ENCODE measurements around the gene EYS. TPM values are rescaled to one million over a fixed set of nuclear protein-coding genes. Genes with fewer than 3 reads are reported as not detected.

Gene EYS
- total and polyA plus RNA-seq, 2 of the 13 experiments (the other 11 are each of a cell fraction or from before 2014, with no cell fraction given): 0.04 to 0.07 TPM

DNA sequence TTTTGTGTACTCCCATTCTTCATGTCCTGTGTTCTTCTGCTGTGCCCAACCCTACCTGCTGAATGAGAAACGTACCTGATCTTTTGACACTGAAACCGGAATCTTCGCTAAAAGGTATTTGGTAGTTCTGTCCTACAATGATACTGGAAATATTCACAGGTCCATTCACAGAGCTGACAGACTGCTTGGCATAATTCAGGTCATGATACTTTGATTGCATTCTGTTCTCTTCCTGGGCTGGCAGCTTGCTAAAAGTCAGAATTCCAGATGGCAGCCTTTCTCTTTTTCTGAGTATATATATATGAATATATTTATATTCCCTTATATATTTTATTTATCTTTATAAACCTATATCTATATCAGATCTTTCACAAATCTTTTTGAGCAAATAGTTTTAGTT, 1696.4 kb downstream of the EYS start:
- H3K9me3 ChIP-seq (ENCODE audit: low read length): no peaks in the 10 kb centered on the region
- WGBS (ENCODE audit: low lambda C conversion rate): 17% methylated on average over 3 of the region's 3 CpGs
- POLR2A ChIA-PET: no interaction called here
- no peaks in the 10 kb centered on the region for H3K36me3 ChIP-seq (replicated peaks in 1 of 2; ENCODE audit: control insufficient read depth in 1 of 2, insufficient read depth in 2 of 2, low read length in 2 of 2)
- no peak overlapping the region for H3K9ac ChIP-seq (ENCODE audit: insufficient read depth, low read depth, low read length)
- DNase-seq (ENCODE audit: low spot score) (no peak), ATAC-seq (no peak), FAIRE-seq (no peak)
- no peaks in the 10 kb centered on the region for H4K20me1 ChIP-seq (ENCODE audit: insufficient read depth, low read length)
- H3K27me3 ChIP-seq (ENCODE audit: control insufficient read depth in 1 of 2, insufficient read depth in 2 of 2, low read length in 2 of 2): no peaks in the 10 kb centered on the region; a peak in 1 of 5 replicates
- CTCF ChIA-PET (ENCODE audit: low intra/inter-chr PET ratio, low total read pairs): interaction anchor here (5.3 kb wide), 1 partner anchor 319 kb away, joined by 61 read pairs; no protein-coding TSS in a partner anchor
- no peaks in the 10 kb centered on the region for H3K79me2 ChIP-seq (ENCODE audit: insufficient read depth, low read length)
- in situ Hi-C loops (cut with HindIII; ENCODE audit: extremely low pct_ligation_motif_present, low pct_unique_long_range_greater_than_20kb): loop anchor here (5.0 kb wide), 1 partner anchor 322 kb away; no protein-coding TSS in a partner anchor
- no peaks in the 10 kb centered on the region for H3K4me1 ChIP-seq (ENCODE audit: insufficient read depth, low read length)
- no peak overlapping the region for H3K4me3 ChIP-seq (replicated peaks in 1 of 3; ENCODE audit: insufficient read depth in 1 of 3, low read depth in 2 of 3, low read length in 3 of 3)
- no peak overlapping the region for H2AFZ ChIP-seq (ENCODE audit: low read length)
- no peak overlapping the region for H3K4me2 ChIP-seq (ENCODE audit: low read depth, low read length)
- no peak overlapping the region for H3K27ac ChIP-seq (ENCODE audit: extremely low read length, insufficient read depth, low read length)
- BruUV-seq (replicated peaks): no TSS peak
- TF ChIP-seq ZSCAN21 (CRISPR knock-in tag; IDR thresholded peaks at IDR 0.05; ENCODE audit: borderline replicate concordance) (no peak), HMG20A (CRISPR knock-in tag; IDR thresholded peaks at IDR 0.05; ENCODE audit: borderline replicate concordance) (no peak), ZNF816 (CRISPR knock-in tag; IDR thresholded peaks at IDR 0.05; ENCODE audit: borderline replicate concordance) (no peak), ZSCAN25 (CRISPR knock-in tag; IDR thresholded peaks at IDR 0.05) (no peak), MXI1 (IDR thresholded peaks at IDR 0.05; ENCODE audit: borderline replicate concordance, low read depth, low read length) (no peak), ZNF33B (CRISPR knock-in tag; IDR thresholded peaks at IDR 0.05) (no peak), ZNF383 (CRISPR knock-in tag; IDR thresholded peaks at IDR 0.05; ENCODE audit: borderline replicate concordance) (no peak), KDM2A (CRISPR knock-in tag; IDR thresholded peaks at IDR 0.05; ENCODE audit: borderline replicate concordance, low read depth) (no peak), ADNP (CRISPR knock-in tag; IDR thresholded peaks at IDR 0.05) (no peak)
- TF ChIP-seq, protein P1, sequence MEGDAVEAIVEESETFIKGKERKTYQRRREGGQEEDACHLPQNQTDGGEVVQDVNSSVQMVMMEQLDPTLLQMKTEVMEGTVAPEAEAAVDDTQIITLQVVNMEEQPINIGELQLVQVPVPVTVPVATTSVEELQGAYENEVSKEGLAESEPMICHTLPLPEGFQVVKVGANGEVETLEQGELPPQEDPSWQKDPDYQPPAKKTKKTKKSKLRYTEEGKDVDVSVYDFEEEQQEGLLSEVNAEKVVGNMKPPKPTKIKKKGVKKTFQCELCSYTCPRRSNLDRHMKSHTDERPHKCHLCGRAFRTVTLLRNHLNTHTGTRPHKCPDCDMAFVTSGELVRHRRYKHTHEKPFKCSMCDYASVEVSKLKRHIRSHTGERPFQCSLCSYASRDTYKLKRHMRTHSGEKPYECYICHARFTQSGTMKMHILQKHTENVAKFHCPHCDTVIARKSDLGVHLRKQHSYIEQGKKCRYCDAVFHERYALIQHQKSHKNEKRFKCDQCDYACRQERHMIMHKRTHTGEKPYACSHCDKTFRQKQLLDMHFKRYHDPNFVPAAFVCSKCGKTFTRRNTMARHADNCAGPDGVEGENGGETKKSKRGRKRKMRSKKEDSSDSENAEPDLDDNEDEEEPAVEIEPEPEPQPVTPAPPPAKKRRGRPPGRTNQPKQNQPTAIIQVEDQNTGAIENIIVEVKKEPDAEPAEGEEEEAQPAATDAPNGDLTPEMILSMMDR (CRISPR knock-in tag; IDR thresholded peaks at IDR 0.05): no peak
- TF ChIP-seq, protein P2, sequence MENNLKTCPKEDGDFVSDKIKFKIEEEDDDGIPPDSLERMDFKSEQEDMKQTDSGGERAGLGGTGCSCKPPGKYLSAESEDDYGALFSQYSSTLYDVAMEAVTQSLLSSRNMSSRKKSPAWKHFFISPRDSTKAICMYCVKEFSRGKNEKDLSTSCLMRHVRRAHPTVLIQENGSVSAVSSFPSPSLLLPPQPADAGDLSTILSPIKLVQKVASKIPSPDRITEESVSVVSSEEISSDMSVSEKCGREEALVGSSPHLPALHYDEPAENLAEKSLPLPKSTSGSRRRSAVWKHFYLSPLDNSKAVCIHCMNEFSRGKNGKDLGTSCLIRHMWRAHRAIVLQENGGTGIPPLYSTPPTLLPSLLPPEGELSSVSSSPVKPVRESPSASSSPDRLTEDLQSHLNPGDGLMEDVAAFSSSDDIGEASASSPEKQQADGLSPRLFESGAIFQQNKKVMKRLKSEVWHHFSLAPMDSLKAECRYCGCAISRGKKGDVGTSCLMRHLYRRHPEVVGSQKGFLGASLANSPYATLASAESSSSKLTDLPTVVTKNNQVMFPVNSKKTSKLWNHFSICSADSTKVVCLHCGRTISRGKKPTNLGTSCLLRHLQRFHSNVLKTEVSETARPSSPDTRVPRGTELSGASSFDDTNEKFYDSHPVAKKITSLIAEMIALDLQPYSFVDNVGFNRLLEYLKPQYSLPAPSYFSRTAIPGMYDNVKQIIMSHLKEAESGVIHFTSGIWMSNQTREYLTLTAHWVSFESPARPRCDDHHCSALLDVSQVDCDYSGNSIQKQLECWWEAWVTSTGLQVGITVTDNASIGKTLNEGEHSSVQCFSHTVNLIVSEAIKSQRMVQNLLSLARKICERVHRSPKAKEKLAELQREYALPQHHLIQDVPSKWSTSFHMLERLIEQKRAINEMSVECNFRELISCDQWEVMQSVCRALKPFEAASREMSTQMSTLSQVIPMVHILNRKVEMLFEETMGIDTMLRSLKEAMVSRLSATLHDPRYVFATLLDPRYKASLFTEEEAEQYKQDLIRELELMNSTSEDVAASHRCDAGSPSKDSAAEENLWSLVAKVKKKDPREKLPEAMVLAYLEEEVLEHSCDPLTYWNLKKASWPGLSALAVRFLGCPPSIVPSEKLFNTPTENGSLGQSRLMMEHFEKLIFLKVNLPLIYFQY (CRISPR knock-in tag; IDR thresholded peaks at IDR 0.05; ENCODE audit: borderline replicate concordance): no peak
- TF ChIP-seq, protein P3, sequence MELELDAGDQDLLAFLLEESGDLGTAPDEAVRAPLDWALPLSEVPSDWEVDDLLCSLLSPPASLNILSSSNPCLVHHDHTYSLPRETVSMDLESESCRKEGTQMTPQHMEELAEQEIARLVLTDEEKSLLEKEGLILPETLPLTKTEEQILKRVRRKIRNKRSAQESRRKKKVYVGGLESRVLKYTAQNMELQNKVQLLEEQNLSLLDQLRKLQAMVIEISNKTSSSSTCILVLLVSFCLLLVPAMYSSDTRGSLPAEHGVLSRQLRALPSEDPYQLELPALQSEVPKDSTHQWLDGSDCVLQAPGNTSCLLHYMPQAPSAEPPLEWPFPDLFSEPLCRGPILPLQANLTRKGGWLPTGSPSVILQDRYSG (CRISPR knock-in tag; IDR thresholded peaks at IDR 0.05): no peak
- intact Hi-C loops (cut with micrococcal nuclease; ENCODE audit: unreplicated experiment): loop anchor here (10.0 kb wide), 1 partner anchor 154 kb away; no protein-coding TSS in a partner anchor

Measured in HepG2 (cell line).